GM12878 (cell line): ENCODE measurements around the gene PAX5. TPM values are rescaled to one million over a fixed set of nuclear protein-coding genes. Genes with fewer than 3 reads are reported as not detected.

Source experiments
- ATAC-seq: fragments of 200-7000 bp; cut with Tn5 transposase; 3 replicates; pipeline ENCODE4 v1.9.1; 2020; ENCODE audit warnings: mild to moderate bottlenecking, moderate library complexity
- BruUV-seq: library from RNA; stranded (reverse); fragments of 400-500 nt; replicated peaks from 2 replicates; lab custom pipeline; 2021; lab: Mats Ljungman, UMichigan
- CTCF ChIA-PET: fragments of 300-600 bp; sonication (Branson Sonifier 250); formaldehyde crosslinking; extraction: SDS; loops from one replicate; lab custom pipeline; 2021; ENCODE audit warnings: inconsistent platforms; lab: Yijun Ruan, JAX
- POLR2A ChIA-PET: fragments of 350-600 bp; formaldehyde crosslinking; extraction: SDS; loops from one replicate; lab custom pipeline; 2021; ENCODE audit warnings: inconsistent platforms; lab: Charles Lee
- RAD21 ChIA-PET: fragments of 300-600 bp; sonication (Branson Sonifier 250); formaldehyde crosslinking; loops from one replicate; lab custom pipeline; 2023; ENCODE audit warnings: antibody characterized with exemption; ENCODE audit not compliant: unreplicated experiment; lab: Charles Lee
- SMC1A ChIA-PET: fragments of 300-600 bp; sonication (Branson Sonifier 250); formaldehyde crosslinking; loops from one replicate; lab custom pipeline; 2023; ENCODE audit not compliant: unreplicated experiment, uncharacterized antibody; lab: Charles Lee
- DNase-seq: peaks from one replicate; pipeline ENCODE4 v3.0.0-alpha.2; 2011; ENCODE audit warnings: low read depth, low spot score
- FAIRE-seq: peaks from 3 replicates; lab custom pipeline; 2011; peaks lifted over from hg19 to GRCh38; lab: Jason Lieb, UNC
- H2AFZ ChIP-seq: 2 replicates; pipeline ENCODE4 v1.6.0; 2011; ENCODE audit warnings: low read depth, low read length, control low read depth; ENCODE audit not compliant: control insufficient read depth
- H3K27ac ChIP-seq: 2 replicates; pipeline ENCODE4 v1.5.1; 2011; ENCODE audit warnings: control low read depth; ENCODE audit not compliant: control insufficient read depth, insufficient read depth
- H3K27me3 ChIP-seq, 2 experiments: replicated peaks in 1 of 2; 2 replicates each; pipeline versions ENCODE4 v1.6.0 to v1.6.1; 2011; ENCODE audit warnings: low read length in 1 of 2; ENCODE audit not compliant: control insufficient read depth in 2 of 2, insufficient read depth in 2 of 2
- H3K36me3 ChIP-seq, 2 experiments: 2 replicates each; pipeline ENCODE4 v1.5.1; 2011; ENCODE audit warnings: low read length in 1 of 2; ENCODE audit not compliant: control insufficient read depth in 2 of 2, insufficient read depth in 2 of 2
- H3K4me1 ChIP-seq: 2 replicates; pipeline ENCODE4 v1.6.1; 2011; ENCODE audit warnings: mild to moderate bottlenecking, low read length, moderate library complexity, mixed read lengths; ENCODE audit not compliant: control insufficient read depth, insufficient read depth
- H3K4me2 ChIP-seq: 2 replicates; pipeline ENCODE4 v1.6.0; 2011; ENCODE audit warnings: control low read depth; ENCODE audit not compliant: control insufficient read depth, insufficient read depth
- H3K4me3 ChIP-seq: fragments of 200-600 bp; sonication (generic); 2 replicates; pipeline ENCODE4 v1.5.1; 2016
- H3K79me2 ChIP-seq: 2 replicates; pipeline ENCODE4 v1.6.0; 2011; ENCODE audit warnings: low read length; ENCODE audit not compliant: control insufficient read depth, insufficient read depth
- H3K9ac ChIP-seq: 2 replicates; pipeline ENCODE4 v1.8.0; 2011; ENCODE audit warnings: low read length, control low read depth, mixed read lengths; ENCODE audit not compliant: control insufficient read depth, insufficient read depth
- H3K9me3 ChIP-seq: replicated peaks from 3 replicates; pipeline ENCODE4 v1.5.1; 2011; ENCODE audit warnings: mild to moderate bottlenecking, low read length; ENCODE audit not compliant: control insufficient read depth, insufficient read depth
- H4K20me1 ChIP-seq: 2 replicates; pipeline ENCODE4 v1.6.0; 2011; ENCODE audit not compliant: control insufficient read depth, insufficient read depth
- ETV6 ChIP-seq, 2 experiments: fragments of 450-650 bp in 1 of 2; IDR thresholded peaks in 1 of 2; conservative IDR thresholded peaks in 1 of 2; 2 replicates each; pipeline ENCODE4 v1.6.1; 2014; ENCODE audit warnings: antibody characterized with exemption in 1 of 2, borderline replicate concordance in 1 of 2, low read depth in 1 of 2, mild to moderate bottlenecking in 1 of 2, moderate library complexity in 1 of 2
- PAX5 ChIP-seq: IDR thresholded peaks from 2 replicates; pipeline ENCODE4 v1.6.1; 2011; ENCODE audit warnings: low read depth, low read length, borderline replicate concordance
- POLR2A ChIP-seq: IDR thresholded peaks from 2 replicates; pipeline ENCODE4 v1.6.1; 2011; ENCODE audit warnings: low read depth, mild to moderate bottlenecking, low read length
- SMARCA5 ChIP-seq: fragments of 450-650 bp; IDR thresholded peaks from 2 replicates; pipeline ENCODE4 v1.6.1; 2017; ENCODE audit warnings: mild to moderate bottlenecking
- TARDBP ChIP-seq: IDR thresholded peaks from 2 replicates; pipeline ENCODE4 v1.6.1; 2016; ENCODE audit warnings: borderline replicate concordance
- TCF7 ChIP-seq: IDR thresholded peaks from 2 replicates; pipeline ENCODE4 v1.6.1; 2014; ENCODE audit warnings: antibody characterized with exemption, borderline replicate concordance
- WGBS: methylation state at CpG from one replicate; pipeline ENCODE4 v1.1.6; 2016; ENCODE audit warnings: low lambda C conversion rate; ENCODE audit not compliant: insufficient replicate concordance, insufficient coverage; ENCODE audit errors: missing lambda C conversion rate; 5-methylcytosine and 5-hydroxymethylcytosine counted together
- in situ Hi-C: fragments of 300-500 bp; cut with MboI; formaldehyde crosslinking; loops from 9 replicates; pipeline ENCODE4 v1.14.3; 2018; ENCODE audit warnings: mixed read lengths
- intact Hi-C: fragments of 100-400 bp; cut with micrococcal nuclease; formaldehyde crosslinking; loops from one replicate; pipeline ENCODE4 v1.14.2; 2022; ENCODE audit not compliant: unreplicated experiment
- polyA plus RNA-seq, 11 experiments: library from polyadenylated mRNA; depleted of rRNA in 4 of 11; unstranded in 6 of 11; stranded (reverse) in 5 of 11; fragments of >200 nt; fragmentation: Nextera tagmentation in 4 of 11; fragmentation: Illumina TruSeq in 1 of 11; extraction: Ambion mirVana in 4 of 11; extraction: Trizol in 1 of 11; gene quantifications; 1 replicate in 1 of 11; 2 replicates in 10 of 11; pipeline versions ENCODE4 v1.2.1 to v1.2.3, GENCODE V29; 2011 to 2016; ENCODE audit warnings: inconsistent platforms in 2 of 11, missing spikeins in 2 of 11, low read depth in 1 of 11
- total RNA-seq, 4 experiments: library from RNA; depleted of rRNA in 3 of 4; stranded (reverse); fragments of >200 nt in 3 of 4; fragmentation: Illumina TruSeq in 1 of 4; extraction: Trizol in 1 of 4; gene quantifications; 2 replicates each; pipeline versions ENCODE4 v1.2.1 to v1.2.3, GENCODE V29; 2013 to 2021
- TF ChIP-seq, protein P1 (sequence below): fragments of 450-650 bp; formaldehyde crosslinking; IDR thresholded peaks from 2 replicates; pipeline ENCODE4 v1.4.0; 2022; ENCODE audit warnings: mild to moderate bottlenecking, moderate library complexity

PAX5 gene
- total and polyA plus RNA-seq, 10 of the 15 experiments (the other 5 are each of a cell fraction or from before 2014, with no cell fraction given) = 2.2 to 123 (median 31.9) TPM

DNA sequence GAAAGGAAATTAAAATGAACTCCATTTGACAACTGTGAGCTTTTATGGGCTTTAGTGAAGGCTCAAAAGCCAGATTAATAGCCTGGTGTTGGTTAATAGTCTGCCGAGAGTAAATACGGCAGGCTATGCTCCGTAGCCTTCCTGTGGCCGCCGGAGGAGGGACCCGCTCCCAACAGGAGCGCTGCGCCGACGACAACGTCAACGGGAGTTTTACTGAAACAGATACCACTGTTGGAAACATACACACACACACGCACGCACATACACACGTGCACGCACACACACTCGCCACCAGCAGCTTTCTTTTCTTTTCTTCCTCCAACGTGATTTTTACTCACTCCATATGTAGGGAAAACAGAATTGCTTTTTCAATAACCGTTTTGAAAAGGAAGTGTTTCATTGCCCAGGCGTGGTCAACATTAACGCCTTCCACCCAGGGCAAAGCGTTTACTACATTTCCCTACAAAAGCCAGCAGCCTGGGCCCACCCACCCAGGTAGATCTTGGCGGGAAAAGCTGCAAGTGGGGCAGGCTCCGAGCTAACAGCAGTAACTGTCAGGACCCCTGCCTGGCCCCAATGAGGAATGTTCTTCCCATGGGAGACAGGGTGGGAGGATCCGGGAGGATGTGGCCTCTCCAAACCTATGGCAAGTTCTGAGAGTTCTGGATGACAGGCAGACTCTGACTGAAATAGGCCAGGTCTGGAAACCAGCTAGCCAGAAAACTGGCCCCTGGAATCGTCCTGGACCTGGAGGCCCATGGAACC lies 72.3 kb downstream of the PAX5 start (continued):
- TF ChIP-seq, protein P1, sequence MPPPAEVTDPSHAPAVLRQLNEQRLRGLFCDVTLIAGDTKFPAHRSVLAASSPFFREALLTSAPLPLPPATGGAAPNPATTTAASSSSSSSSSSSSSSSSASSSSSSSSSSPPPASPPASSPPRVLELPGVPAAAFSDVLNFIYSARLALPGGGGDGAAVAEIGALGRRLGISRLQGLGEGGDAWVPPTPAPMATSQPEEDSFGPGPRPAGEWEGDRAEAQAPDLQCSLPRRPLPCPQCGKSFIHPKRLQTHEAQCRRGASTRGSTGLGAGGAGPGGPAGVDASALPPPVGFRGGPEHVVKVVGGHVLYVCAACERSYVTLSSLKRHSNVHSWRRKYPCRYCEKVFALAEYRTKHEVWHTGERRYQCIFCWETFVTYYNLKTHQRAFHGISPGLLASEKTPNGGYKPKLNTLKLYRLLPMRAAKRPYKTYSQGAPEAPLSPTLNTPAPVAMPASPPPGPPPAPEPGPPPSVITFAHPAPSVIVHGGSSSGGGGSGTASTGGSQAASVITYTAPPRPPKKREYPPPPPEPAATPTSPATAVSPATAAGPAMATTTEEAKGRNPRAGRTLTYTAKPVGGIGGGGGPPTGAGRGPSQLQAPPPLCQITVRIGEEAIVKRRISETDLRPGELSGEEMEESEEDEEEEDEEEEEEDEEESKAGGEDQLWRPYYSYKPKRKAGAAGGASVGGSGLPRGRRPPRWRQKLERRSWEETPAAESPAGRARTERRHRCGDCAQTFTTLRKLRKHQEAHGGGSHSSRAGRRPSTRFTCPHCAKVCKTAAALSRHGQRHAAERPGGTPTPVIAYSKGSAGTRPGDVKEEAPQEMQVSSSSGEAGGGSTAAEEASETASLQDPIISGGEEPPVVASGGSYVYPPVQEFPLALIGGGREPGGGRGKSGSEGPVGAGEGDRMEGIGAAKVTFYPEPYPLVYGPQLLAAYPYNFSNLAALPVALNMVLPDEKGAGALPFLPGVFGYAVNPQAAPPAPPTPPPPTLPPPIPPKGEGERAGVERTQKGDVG (CRISPR knock-in tag) = no peak
- TF ChIP-seq TCF7 (no peak), SMARCA5 (no peak), TARDBP (no peak)

- CTCF ChIA-PET = interaction anchor here (1.2 to 1.4 kb wide), 2 partner anchors 8 to 10 kb away, joined by 3 to 4 read pairs; no protein-coding TSS in a partner anchor
- no peaks in the 10 kb centered on the region; the same call in 1 of the 2 replicates for H3K79me2 ChIP-seq
- FAIRE-seq = no peak
Measured at GRCh38 chr9:36961051-36961450, 73.0 kb downstream of the PAX5 start.

More at GRCh38 chr9:36961051-36961450, 73.0 kb downstream of the PAX5 start:
- H2AFZ ChIP-seq = no peak overlapping the region
- ChIA-PET SMC1A (interaction anchor here (1.0 kb wide), 1 partner anchor 10 kb away, joined by 4 read pairs; no protein-coding TSS in a partner anchor), POLR2A (no interaction called here), RAD21 (no interaction called here)
- no peak overlapping the region for H3K9ac ChIP-seq
- no peaks in the 10 kb centered on the region; the same call in 1 of the 2 replicates for H4K20me1 ChIP-seq
- no peaks in the 10 kb centered on the region for H3K4me1 ChIP-seq
- 65% methylated on average over 4 of the region's 4 CpGs for WGBS
- no peak overlapping the region for H3K4me3 ChIP-seq
- in situ Hi-C loops (no loop called here), intact Hi-C loops (no loop called here)
- H3K9me3 ChIP-seq = no peaks in the 10 kb centered on the region; the same call in 2 of the 3 replicates
- BruUV-seq = no TSS peak
- H3K4me2 ChIP-seq = no peak overlapping the region
- H3K27me3 ChIP-seq = no peaks in the 10 kb centered on the region
- DNase-seq (no peak), ATAC-seq (no peak)
- H3K27ac ChIP-seq = no peak overlapping the region
- peaks cover 55 to 56% of the 10 kb centered on the region in 2 experiments for H3K36me3 ChIP-seq
- no peak for TF ChIP-seq ETV6 (conservative IDR thresholded peaks at IDR 0.05 in 1 of 2, IDR thresholded peaks at IDR 0.05 in 1 of 2; ENCODE audit: borderline replicate concordance in 1 of 2, low read depth in 1 of 2)
- peak; percentile 38; the same call in 1 of the 2 replicates for TF ChIP-seq POLR2A
- no peak for TF ChIP-seq PAX5
